Ascending aorta (tissue), 2 donors: ENCODE data around the gene IL1A. TPM values are rescaled to one million over a fixed set of nuclear protein-coding genes. Genes with fewer than 3 reads are reported as not detected.

ENCODE experiments used
- DNase-seq, 2 donors: peaks; one replicate each; pipeline ENCODE4 v3.0.0-alpha.2; 2019; ENCODE audit warnings: low spot score in 2 of 2
- H3K27ac ChIP-seq, 2 donors: fragments of 200-600 bp; sonication (generic); one replicate each; pipeline ENCODE4 v1.5.1; 2016 to 2017; ENCODE audit warnings: mild to moderate bottlenecking in 1 of 2
- H3K27me3 ChIP-seq: fragments of 200-600 bp; sonication (generic); one replicate; pipeline ENCODE4 v1.5.1; 2017
- H3K36me3 ChIP-seq, 2 donors: fragments of 200-600 bp; sonication (generic); one replicate each; pipeline ENCODE4 v1.5.1; 2016
- H3K4me1 ChIP-seq, 2 donors: fragments of 200-600 bp; sonication (generic); one replicate each; pipeline ENCODE4 v1.5.1; 2016 to 2017; ENCODE audit warnings: mild to moderate bottlenecking in 1 of 2
- H3K4me3 ChIP-seq, 2 donors: fragments of 200-600 bp; sonication (generic); one replicate each; pipeline ENCODE4 v1.5.1; 2016 to 2017; ENCODE audit warnings: mild to moderate bottlenecking in 1 of 2
- H3K9me3 ChIP-seq, 2 donors: fragments of 200-600 bp; sonication (generic); one replicate each; pipeline ENCODE4 v1.5.1; 2016
- CTCF ChIP-seq, 3 experiments: fragments of 200-600 bp in 2 of 3; fragments of 450-650 bp in 1 of 3; sonication (generic) in 2 of 3; IDR thresholded peaks; one replicate each; pipeline ENCODE4 v1.5.1; 2016 to 2019; ENCODE audit warnings: antibody characterized with exemption in 3 of 3, mild to moderate bottlenecking in 1 of 3, moderate library complexity in 1 of 3
- intact Hi-C: fragments of 100-400 bp; cut with DNase I; formaldehyde crosslinking; loops from one replicate; pipeline ENCODE4 v1.15.1; 2023
- total RNA-seq: library from RNA; depleted of rRNA; stranded (reverse); fragments of >200 nt; gene quantifications from one replicate; pipeline ENCODE4 v1.1.0, GENCODE V29; 2016

Gene IL1A
- total RNA-seq, 1 donor from 2014 or later, result not detected

DNA sequence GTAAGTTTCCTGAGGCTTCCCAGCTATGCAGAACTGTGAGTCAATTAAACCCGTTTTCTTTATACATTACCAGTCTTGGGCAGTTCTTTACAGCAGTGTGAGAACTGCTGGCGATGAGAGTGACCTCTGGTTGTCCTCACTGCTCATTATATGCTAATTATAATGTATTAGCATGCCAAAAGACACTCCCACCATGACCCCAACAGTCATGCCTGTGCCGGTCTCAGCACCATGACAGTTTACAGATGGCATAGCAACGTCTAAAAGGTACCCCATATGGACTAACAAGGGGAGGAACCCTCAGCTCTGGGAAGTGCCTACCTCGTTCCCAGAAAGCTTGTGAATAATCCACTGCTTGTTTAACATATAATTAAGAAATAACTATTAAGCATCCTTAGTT is 8.1 kb upstream of the IL1A start:
- no peak for TF ChIP-seq CTCF (IDR thresholded peaks at IDR 0.05)
- Histone ChIP-seq H3K27me3 (no peaks in the 10 kb centered on the region), H3K27ac (no peak overlapping the region), H3K4me3 (no peak overlapping the region), H3K36me3 (no peaks in the 10 kb centered on the region), H3K9me3 (no peaks in the 10 kb centered on the region), H3K4me1 (no peaks in the 10 kb centered on the region)
- intact Hi-C loops, result no loop called here
- no peak for DNase-seq

DNA sequence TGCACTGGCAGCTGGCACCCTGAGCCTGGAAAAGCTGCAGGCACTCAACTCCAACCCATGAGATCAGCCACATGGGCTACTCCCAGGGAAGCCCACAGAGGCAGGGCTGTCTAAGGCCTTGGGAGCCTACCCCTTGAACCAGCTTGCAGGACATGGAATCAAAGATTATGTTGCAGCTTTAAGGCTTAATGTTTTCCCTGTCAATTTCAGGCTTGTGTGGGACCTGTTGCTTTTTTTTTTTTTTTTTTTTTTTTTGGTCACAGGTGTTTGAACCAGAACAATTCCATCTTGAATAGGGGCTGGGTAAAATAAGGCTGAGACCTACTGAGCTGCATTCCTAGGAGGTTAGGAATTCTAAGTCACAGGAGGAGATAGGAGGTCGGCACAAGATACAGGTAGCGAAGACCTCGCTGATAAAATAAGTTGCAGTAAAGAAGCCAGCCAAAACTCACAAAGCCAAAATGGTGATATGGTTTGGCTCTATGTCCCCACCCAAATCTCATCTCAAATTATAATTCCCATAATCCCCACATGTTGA is 7.5 kb upstream of the IL1A start:
- DNase-seq, result no peak
- H3K27ac ChIP-seq, result no peak overlapping the region
- no peaks in the 10 kb centered on the region for H3K4me1 ChIP-seq
- no peaks in the 10 kb centered on the region for H3K27me3 ChIP-seq
- H3K9me3 ChIP-seq, result no peaks in the 10 kb centered on the region
- TF ChIP-seq CTCF (IDR thresholded peaks at IDR 0.05), result no peak
- no peak overlapping the region for H3K4me3 ChIP-seq
- intact Hi-C loops, result no loop called here
- H3K36me3 ChIP-seq, result no peaks in the 10 kb centered on the region

GRCh38 chr2:112791019-112791418 is 6.7 kb upstream of the IL1A start:
- no peak for TF ChIP-seq CTCF (IDR thresholded peaks at IDR 0.05)
- no peak for DNase-seq
- H3K4me3 ChIP-seq, result no peak overlapping the region
- H3K4me1 ChIP-seq, result no peaks in the 10 kb centered on the region
- no peaks in the 10 kb centered on the region for H3K9me3 ChIP-seq
- no peaks in the 10 kb centered on the region for H3K36me3 ChIP-seq
- H3K27ac ChIP-seq, result no peak overlapping the region
- intact Hi-C loops, result no loop called here
- H3K27me3 ChIP-seq, result no peaks in the 10 kb centered on the region

DNA sequence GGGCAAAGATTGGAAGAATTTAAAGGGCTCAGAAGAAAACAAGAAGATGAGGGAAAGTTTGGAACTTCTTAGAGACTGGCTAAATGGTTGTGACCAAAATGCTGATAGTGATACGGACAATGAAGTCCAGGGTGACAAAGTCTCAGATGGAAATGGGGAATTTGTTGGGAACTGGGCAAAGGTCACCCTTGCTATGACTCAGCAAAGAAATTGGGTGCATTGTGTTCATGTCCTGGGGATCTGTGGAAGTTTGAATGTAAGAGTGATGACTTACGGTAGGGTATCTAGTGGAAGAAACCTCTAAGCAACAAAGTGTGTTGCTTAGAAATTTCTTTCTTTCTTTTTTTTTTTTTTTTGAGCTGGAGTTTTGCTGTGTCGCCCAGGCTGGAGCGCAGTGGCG is 6.0 kb upstream of the IL1A start:
- TF ChIP-seq CTCF (IDR thresholded peaks at IDR 0.05), result no peak
- no peaks in the 10 kb centered on the region for H3K9me3 ChIP-seq
- H3K4me3 ChIP-seq, result no peak overlapping the region
- no peaks in the 10 kb centered on the region for H3K4me1 ChIP-seq
- no peaks in the 10 kb centered on the region for H3K27me3 ChIP-seq
- intact Hi-C loops, result no loop called here
- H3K27ac ChIP-seq, result no peak overlapping the region
- no peaks in the 10 kb centered on the region for H3K36me3 ChIP-seq
- no peak for DNase-seq

- Histone ChIP-seq H3K9me3 (no peaks in the 10 kb centered on the region), H3K4me1 (no peaks in the 10 kb centered on the region), H3K27me3 (no peaks in the 10 kb centered on the region), H3K4me3 (no peak overlapping the region), H3K36me3 (no peaks in the 10 kb centered on the region), H3K27ac (no peak overlapping the region)
- DNase-seq, result no peak
- intact Hi-C loops, result no loop called here
- TF ChIP-seq CTCF (IDR thresholded peaks at IDR 0.05), result no peak
These were observed 4.9 kb upstream of the IL1A start for GRCh38 chr2:112789186-112789585.

- Histone ChIP-seq H3K9me3 (no peaks in the 10 kb centered on the region), H3K4me3 (no peak overlapping the region), H3K36me3 (no peaks in the 10 kb centered on the region), H3K4me1 (no peaks in the 10 kb centered on the region), H3K27me3 (no peaks in the 10 kb centered on the region), H3K27ac (no peak overlapping the region)
- TF ChIP-seq CTCF (IDR thresholded peaks at IDR 0.05), result no peak
- DNase-seq, result no peak
- intact Hi-C loops, result no loop called here
These were observed 4.4 kb upstream of the IL1A start for GRCh38 chr2:112788653-112789052.
